HG02840 (cell line): ENCODE measurements around the gene ATP6V1F.
A peak's percentile ranks its signal among the peaks of the same experiment; 100 is the strongest.

Experiments used
- ATAC-seq: cut with Tn5 transposase; IDR thresholded peaks from one replicate; pipeline ENCODE4 v1.9.1; 2021; ENCODE audit warnings: mild to moderate bottlenecking, moderate library complexity, moderate number of reproducible peaks; ENCODE audit not compliant: unreplicated experiment, low FRiP score

Gene ATP6V1F

GRCh38 chr7:128847721-128848211 is 14.9 kb upstream of the ATP6V1F start:
- no peak for ATAC-seq

- no peak for ATAC-seq
Observed at GRCh38 chr7:128848289-128849155, 14.1 kb upstream of the ATP6V1F start.

GRCh38 chr7:128849156-128849515 is 13.5 kb upstream of the ATP6V1F start:
- ATAC-seq = no peak

- ATAC-seq = no peak
Observed at GRCh38 chr7:128849804-128850490, 12.7 kb upstream of the ATP6V1F start.

GRCh38 chr7:128852537-128853254 is 10.0 kb upstream of the ATP6V1F start:
- no peak for ATAC-seq

- no peak for ATAC-seq
Observed at GRCh38 chr7:128853799-128854198, 8.9 kb upstream of the ATP6V1F start.

GRCh38 chr7:128854396-128854795 is 8.3 kb upstream of the ATP6V1F start:
- ATAC-seq = no peak

- no peak for ATAC-seq
Observed at GRCh38 chr7:128855559-128855958, 7.1 kb upstream of the ATP6V1F start.

GRCh38 chr7:128856001-128856718 is 6.5 kb upstream of the ATP6V1F start:
- ATAC-seq = no peak

- ATAC-seq = no peak
Observed at GRCh38 chr7:128858380-128859231, 4.0 kb upstream of the ATP6V1F start.

- no peak for ATAC-seq
Observed at GRCh38 chr7:128859232-128860157, 3.2 kb upstream of the ATP6V1F start.

GRCh38 chr7:128860158-128861073 is 2.2 kb upstream of the ATP6V1F start:
- ATAC-seq = no peak

- no peak for ATAC-seq
Observed at GRCh38 chr7:128861957-128862570, 592 bp upstream of the ATP6V1F start.

- peak; percentile 26 for ATAC-seq
Observed at GRCh38 chr7:128863433-128863989, 855 bp downstream of the ATP6V1F start.

- ATAC-seq = no peak
Observed at GRCh38 chr7:128865303-128865702, 2.6 kb downstream of the ATP6V1F start.

GRCh38 chr7:128865996-128866877 is 3.6 kb downstream of the ATP6V1F start:
- ATAC-seq = no peak
